Measurements from ENCODE around the gene RTL1.

Gene RTL1

DNA sequence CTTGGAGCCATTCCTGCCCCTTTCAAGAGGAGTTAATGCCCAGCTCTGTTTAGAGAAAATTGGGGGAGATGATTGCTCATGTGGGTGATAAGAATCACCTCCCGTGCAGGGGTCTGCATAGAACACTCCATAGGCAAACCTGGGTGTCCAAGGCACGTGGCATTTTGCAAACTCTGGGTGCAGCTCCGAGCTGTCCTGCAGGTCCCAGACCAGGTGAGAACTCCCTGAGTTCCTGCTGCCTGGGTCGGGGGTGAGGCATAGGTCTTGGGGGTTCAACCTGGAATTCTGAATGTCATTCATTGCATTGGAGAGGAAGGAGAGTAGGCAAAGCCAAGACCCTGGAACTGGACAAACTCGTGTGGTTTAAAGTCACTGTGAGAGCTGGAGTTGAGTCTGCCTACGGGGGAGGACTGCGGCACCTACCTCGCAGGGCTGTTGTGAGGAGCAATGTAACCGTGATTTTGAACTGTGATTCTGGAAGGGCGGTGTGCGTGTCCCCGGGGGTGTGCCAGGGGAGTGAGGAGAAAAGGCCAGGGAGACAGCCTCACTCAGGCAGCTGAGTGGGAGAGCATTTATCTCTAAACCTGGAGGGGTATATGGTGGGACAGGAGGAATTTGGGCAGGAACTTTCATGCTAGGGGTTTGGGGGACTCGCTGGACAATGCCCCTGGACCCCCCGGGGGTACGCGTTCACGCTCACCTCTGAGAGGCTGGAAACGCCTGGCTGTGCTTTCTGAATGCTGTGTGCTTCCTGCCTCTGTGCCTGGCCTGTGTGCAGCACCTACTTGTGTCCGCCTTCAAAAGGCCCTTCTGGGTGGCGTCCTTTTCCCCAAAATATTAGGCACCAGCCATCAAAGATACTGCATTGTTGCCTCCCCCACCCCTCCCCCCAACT is 47.2 kb downstream of the RTL1 start:
- no peak overlapping the region for H3K9ac ChIP-seq (ENCODE audit: low read length)
- H4K20me1 ChIP-seq (ENCODE audit: low read depth, low read length) = no peaks in the 10 kb centered on the region
- no peaks in the 10 kb centered on the region for H3K79me2 ChIP-seq (ENCODE audit: insufficient read depth, low read length)
- no peak overlapping the region for H2AFZ ChIP-seq (ENCODE audit: low read depth, low read length, severe bottlenecking)
- H3K27ac ChIP-seq (ENCODE audit: low read depth, low read length) = no peak overlapping the region
- no peaks in the 10 kb centered on the region for H3K9me3 ChIP-seq (ENCODE audit: insufficient read depth, low read length)
- no peaks in the 10 kb centered on the region for H3K36me3 ChIP-seq (ENCODE audit: low read length)
- TF ChIP-seq CTCF (IDR thresholded peaks at IDR 0.05; ENCODE audit: insufficient read depth, low read length, poor library complexity, severe bottlenecking) (no peak), EZH2phosphoT487 (conservative IDR thresholded peaks at IDR 0.05; ENCODE audit: low read length) (no peak)
- H3K9me2 ChIP-seq (replicated peaks; ENCODE audit: insufficient read depth, low read length) = no peaks in the 10 kb centered on the region
- no peak overlapping the region for H3K4me3 ChIP-seq (ENCODE audit: insufficient read depth, low read length, poor library complexity, severe bottlenecking)
- H3K27me3 ChIP-seq (ENCODE audit: low read length) = no peaks in the 10 kb centered on the region
- no peak overlapping the region for H3K4me2 ChIP-seq (ENCODE audit: low read depth, low read length, poor library complexity, severe bottlenecking)
- no peaks in the 10 kb centered on the region for H3F3A ChIP-seq (ENCODE audit: insufficient read depth)

DNA sequence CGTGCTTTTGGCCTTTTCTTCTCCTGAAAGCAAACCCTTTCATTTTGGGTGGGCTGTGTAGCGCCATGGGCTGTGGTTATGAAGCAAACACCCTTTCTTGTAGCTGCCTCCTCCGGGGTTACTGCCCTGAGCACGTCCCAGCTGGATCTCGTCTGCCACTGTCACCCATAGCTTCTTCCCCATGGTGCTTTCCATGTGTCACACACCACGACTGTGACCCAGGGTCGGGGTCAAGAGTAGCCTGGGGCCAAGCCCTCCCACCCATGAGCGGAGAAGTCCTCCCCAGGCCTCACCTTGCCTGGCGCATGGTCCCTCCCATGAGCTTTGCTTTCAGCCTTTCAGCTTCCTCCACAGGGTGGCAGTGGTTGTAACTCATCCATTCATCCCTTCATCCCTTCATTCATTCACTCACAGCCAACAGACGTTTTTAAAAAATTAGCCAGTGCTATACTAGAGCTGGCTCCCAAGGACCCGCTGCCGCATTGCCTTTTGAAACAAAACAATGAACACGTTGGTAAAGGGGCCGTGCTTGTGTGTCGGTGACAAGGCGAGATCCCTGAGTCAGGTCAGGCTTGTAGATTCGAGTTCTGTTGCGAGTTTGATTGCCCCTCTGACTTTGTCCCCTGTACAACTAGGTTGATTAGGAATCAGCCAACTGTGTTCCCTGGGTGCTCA is 48.1 kb downstream of the RTL1 start:
- Histone ChIP-seq H3K4me2 (ENCODE audit: low read depth, low read length, poor library complexity, severe bottlenecking) (no peak overlapping the region), H3K9me3 (ENCODE audit: insufficient read depth, low read length) (no peaks in the 10 kb centered on the region), H3K4me3 (ENCODE audit: insufficient read depth, low read length, poor library complexity, severe bottlenecking) (no peak overlapping the region), H3K27ac (ENCODE audit: low read depth, low read length) (no peak overlapping the region), H3K27me3 (ENCODE audit: low read length) (no peaks in the 10 kb centered on the region), H3K9ac (ENCODE audit: low read length) (no peak overlapping the region), H3K79me2 (ENCODE audit: insufficient read depth, low read length) (no peaks in the 10 kb centered on the region), H3K9me2 (replicated peaks; ENCODE audit: insufficient read depth, low read length) (no peaks in the 10 kb centered on the region), H4K20me1 (ENCODE audit: low read depth, low read length) (no peaks in the 10 kb centered on the region), H2AFZ (ENCODE audit: low read depth, low read length, severe bottlenecking) (no peak overlapping the region), H3F3A (ENCODE audit: insufficient read depth) (no peaks in the 10 kb centered on the region), H3K36me3 (ENCODE audit: low read length) (no peaks in the 10 kb centered on the region)
- no peak for TF ChIP-seq CTCF (IDR thresholded peaks at IDR 0.05; ENCODE audit: insufficient read depth, low read length, poor library complexity, severe bottlenecking)
- TF ChIP-seq EZH2phosphoT487 (conservative IDR thresholded peaks at IDR 0.05; ENCODE audit: low read length) = no peak

GRCh38 chr14:100854435-100854834 is 49.1 kb downstream of the RTL1 start:
- no peaks in the 10 kb centered on the region for H3K27me3 ChIP-seq (ENCODE audit: low read length)
- H3K9me3 ChIP-seq (ENCODE audit: insufficient read depth, low read length) = no peaks in the 10 kb centered on the region
- no peaks in the 10 kb centered on the region for H3K9me2 ChIP-seq (replicated peaks; ENCODE audit: insufficient read depth, low read length)
- TF ChIP-seq EZH2phosphoT487 (conservative IDR thresholded peaks at IDR 0.05; ENCODE audit: low read length) = no peak
- no peak for TF ChIP-seq CTCF (IDR thresholded peaks at IDR 0.05; ENCODE audit: insufficient read depth, low read length, poor library complexity, severe bottlenecking)
- H3K79me2 ChIP-seq (ENCODE audit: insufficient read depth, low read length) = no peaks in the 10 kb centered on the region
- no peaks in the 10 kb centered on the region for H3K36me3 ChIP-seq (ENCODE audit: low read length)
- no peaks in the 10 kb centered on the region for H4K20me1 ChIP-seq (ENCODE audit: low read depth, low read length)
- no peak overlapping the region for H3K4me3 ChIP-seq (ENCODE audit: insufficient read depth, low read length, poor library complexity, severe bottlenecking)
- H3K4me2 ChIP-seq (ENCODE audit: low read depth, low read length, poor library complexity, severe bottlenecking) = no peak overlapping the region
- no peak overlapping the region for H3K27ac ChIP-seq (ENCODE audit: low read depth, low read length)
- no peak overlapping the region for H3K9ac ChIP-seq (ENCODE audit: low read length)
- H3F3A ChIP-seq (ENCODE audit: insufficient read depth) = no peaks in the 10 kb centered on the region
- H2AFZ ChIP-seq (ENCODE audit: low read depth, low read length, severe bottlenecking) = no peak overlapping the region
